ENCODE measurements around the gene CHPT1.

CHPT1 gene

GRCh38 chr12:101747697-101748096, 50.3 kb downstream of the CHPT1 start:
- Histone ChIP-seq H3K4me1 (ENCODE audit: insufficient read depth, low read length) (no peaks in the 10 kb centered on the region), H3K9ac (ENCODE audit: low read depth, low read length) (no peak overlapping the region), H3K9me3 (ENCODE audit: control insufficient read depth, insufficient read depth, low read length) (no peaks in the 10 kb centered on the region), H3K36me3 (ENCODE audit: insufficient read depth, low read length) (peaks cover 3% of the 10 kb centered on the region; the same call in 1 of the 2 replicates)

GRCh38 chr12:101748907-101749306, 51.5 kb downstream of the CHPT1 start:
- H3K4me1 ChIP-seq (ENCODE audit: insufficient read depth, low read length) = no peaks in the 10 kb centered on the region
- H3K36me3 ChIP-seq (ENCODE audit: insufficient read depth, low read length) = peaks cover 3% of the 10 kb centered on the region; the same call in 1 of the 2 replicates
- H3K9me3 ChIP-seq (ENCODE audit: control insufficient read depth, insufficient read depth, low read length) = no peaks in the 10 kb centered on the region
- no peak overlapping the region for H3K9ac ChIP-seq (ENCODE audit: low read depth, low read length)

- Histone ChIP-seq H3K9ac (ENCODE audit: low read depth, low read length) (no peak overlapping the region), H3K4me1 (ENCODE audit: insufficient read depth, low read length) (no peaks in the 10 kb centered on the region), H3K36me3 (ENCODE audit: insufficient read depth, low read length) (peaks cover 3% of the 10 kb centered on the region; the same call in 1 of the 2 replicates), H3K9me3 (ENCODE audit: control insufficient read depth, insufficient read depth, low read length) (no peaks in the 10 kb centered on the region)
These were observed 52.2 kb downstream of the CHPT1 start for GRCh38 chr12:101749657-101750056.

GRCh38 chr12:101750152-101750551, 52.7 kb downstream of the CHPT1 start:
- no peaks in the 10 kb centered on the region for H3K9me3 ChIP-seq (ENCODE audit: control insufficient read depth, insufficient read depth, low read length)
- H3K36me3 ChIP-seq (ENCODE audit: insufficient read depth, low read length) = peaks cover 3% of the 10 kb centered on the region; the same call in 1 of the 2 replicates
- no peaks in the 10 kb centered on the region for H3K4me1 ChIP-seq (ENCODE audit: insufficient read depth, low read length)
- no peak overlapping the region for H3K9ac ChIP-seq (ENCODE audit: low read depth, low read length)

- no peaks in the 10 kb centered on the region for H3K36me3 ChIP-seq (ENCODE audit: insufficient read depth, low read length)
- H3K4me1 ChIP-seq (ENCODE audit: insufficient read depth, low read length) = no peaks in the 10 kb centered on the region; the same call in 1 of the 2 replicates
- H3K9me3 ChIP-seq (ENCODE audit: control insufficient read depth, insufficient read depth, low read length) = no peaks in the 10 kb centered on the region
- no peak overlapping the region for H3K9ac ChIP-seq (ENCODE audit: low read depth, low read length)
These were observed 62.1 kb downstream of the CHPT1 start for GRCh38 chr12:101759396-101760047.

GRCh38 chr12:101761350-101761749, 63.9 kb downstream of the CHPT1 start:
- Histone ChIP-seq H3K36me3 (ENCODE audit: insufficient read depth, low read length) (no peaks in the 10 kb centered on the region), H3K9me3 (ENCODE audit: control insufficient read depth, insufficient read depth, low read length) (no peaks in the 10 kb centered on the region), H3K4me1 (ENCODE audit: insufficient read depth, low read length) (no peaks in the 10 kb centered on the region; the same call in 1 of the 2 replicates), H3K9ac (ENCODE audit: low read depth, low read length) (no peak overlapping the region)

- Histone ChIP-seq H3K9ac (ENCODE audit: low read depth, low read length) (no peak overlapping the region), H3K36me3 (ENCODE audit: insufficient read depth, low read length) (no peaks in the 10 kb centered on the region), H3K4me1 (ENCODE audit: insufficient read depth, low read length) (no peaks in the 10 kb centered on the region; the same call in 1 of the 2 replicates), H3K9me3 (ENCODE audit: control insufficient read depth, insufficient read depth, low read length) (no peaks in the 10 kb centered on the region)
These were observed 64.3 kb downstream of the CHPT1 start for GRCh38 chr12:101761781-101762180.

- Histone ChIP-seq H3K36me3 (ENCODE audit: insufficient read depth, low read length) (no peaks in the 10 kb centered on the region), H3K4me1 (ENCODE audit: insufficient read depth, low read length) (no peaks in the 10 kb centered on the region; the same call in 1 of the 2 replicates)
These were observed 65.9 kb downstream of the CHPT1 start for GRCh38 chr12:101763246-101763931.

GRCh38 chr12:101764051-101764792, 66.8 kb downstream of the CHPT1 start:
- no peaks in the 10 kb centered on the region; the same call in 1 of the 2 replicates for H3K4me1 ChIP-seq (ENCODE audit: insufficient read depth, low read length)
- no peaks in the 10 kb centered on the region; the same call in 1 of the 2 replicates for H3K36me3 ChIP-seq (ENCODE audit: insufficient read depth, low read length)
- no peaks in the 10 kb centered on the region for H3K9me3 ChIP-seq (ENCODE audit: control insufficient read depth, insufficient read depth, low read length)
- H3K9ac ChIP-seq (ENCODE audit: low read depth, low read length) = no peak overlapping the region

More at GRCh38 chr12:101763246-101763931, 65.9 kb downstream of the CHPT1 start:
- H3K9ac ChIP-seq (ENCODE audit: low read depth, low read length) = no peak overlapping the region
- no peaks in the 10 kb centered on the region for H3K9me3 ChIP-seq (ENCODE audit: control insufficient read depth, insufficient read depth, low read length)

GRCh38 chr12:101767537-101767936, 70.1 kb downstream of the CHPT1 start:
- Histone ChIP-seq H3K9ac (ENCODE audit: low read depth, low read length) (no peak overlapping the region), H3K36me3 (ENCODE audit: insufficient read depth, low read length) (no peaks in the 10 kb centered on the region; the same call in 1 of the 2 replicates), H3K9me3 (ENCODE audit: control insufficient read depth, insufficient read depth, low read length) (no peaks in the 10 kb centered on the region), H3K4me1 (ENCODE audit: insufficient read depth, low read length) (no peaks in the 10 kb centered on the region)

GRCh38 chr12:101768781-101769180, 71.3 kb downstream of the CHPT1 start:
- H3K9me3 ChIP-seq (ENCODE audit: control insufficient read depth, insufficient read depth, low read length) = no peaks in the 10 kb centered on the region
- H3K36me3 ChIP-seq (ENCODE audit: insufficient read depth, low read length) = no peaks in the 10 kb centered on the region; the same call in 1 of the 2 replicates
- H3K4me1 ChIP-seq (ENCODE audit: insufficient read depth, low read length) = no peaks in the 10 kb centered on the region
- no peak overlapping the region for H3K9ac ChIP-seq (ENCODE audit: low read depth, low read length)

- no peaks in the 10 kb centered on the region for H3K9me3 ChIP-seq (ENCODE audit: control insufficient read depth, insufficient read depth, low read length)
- no peaks in the 10 kb centered on the region; the same call in 1 of the 2 replicates for H3K36me3 ChIP-seq (ENCODE audit: insufficient read depth, low read length)
- no peak overlapping the region for H3K9ac ChIP-seq (ENCODE audit: low read depth, low read length)
- no peaks in the 10 kb centered on the region for H3K4me1 ChIP-seq (ENCODE audit: insufficient read depth, low read length)
These were observed 72.4 kb downstream of the CHPT1 start for GRCh38 chr12:101769865-101770264.

- Histone ChIP-seq H3K4me1 (ENCODE audit: insufficient read depth, low read length) (no peaks in the 10 kb centered on the region), H3K9me3 (ENCODE audit: control insufficient read depth, insufficient read depth, low read length) (no peaks in the 10 kb centered on the region), H3K9ac (ENCODE audit: low read depth, low read length) (no peak overlapping the region), H3K36me3 (ENCODE audit: insufficient read depth, low read length) (no peaks in the 10 kb centered on the region; the same call in 1 of the 2 replicates)
These were observed 74.8 kb downstream of the CHPT1 start for GRCh38 chr12:101772012-101772775.

Measured in ES-I3 (cell line).